ENCODE results near the gene SCN4A.
"Not testable (repeated sequence)": the region's sequence is repeated elsewhere in the genome, so short reads cannot be mapped to it uniquely, and the experiment has no call there.

The SCN4A gene

DNA sequence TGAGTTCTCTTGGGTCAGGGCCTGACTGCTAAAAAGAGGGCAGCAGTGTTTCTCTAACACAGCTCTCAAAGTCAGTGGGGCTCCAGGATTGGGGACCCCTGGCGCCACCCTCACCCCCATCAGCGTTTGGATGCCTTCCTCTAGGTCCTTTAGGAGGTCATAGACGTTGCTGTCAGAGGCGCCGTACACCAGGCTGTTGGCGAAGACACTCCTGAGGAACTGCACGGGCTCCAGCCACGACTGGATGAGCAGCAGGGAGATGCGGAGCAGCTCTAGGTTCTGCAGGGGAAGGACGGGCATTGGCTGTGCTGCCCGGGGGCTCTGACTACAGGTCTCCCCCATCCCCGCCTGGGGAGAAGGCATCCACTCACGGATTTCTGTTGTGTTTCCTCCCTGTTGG, 55.1 kb downstream of the SCN4A start:
- no peaks in the 10 kb centered on the region for H3K9me3 ChIP-seq (ENCODE audit: insufficient read depth, low read depth, low read length)
- peak overlapping the region; percentile 43; the same call in 1 of the 2 replicates for H3K4me3 ChIP-seq (ENCODE audit: low read length)
- no peak overlapping the region for H3K27ac ChIP-seq (ENCODE audit: low read depth, low read length)
- no peak overlapping the region for H3K9ac ChIP-seq (ENCODE audit: low read depth, low read length)
- WGBS = 83% methylated on average over 13 of the region's 13 CpGs
- H3K36me3 ChIP-seq (ENCODE audit: insufficient read depth, low read length) = no peaks in the 10 kb centered on the region
- H3K27me3 ChIP-seq (ENCODE audit: insufficient read depth, low read length) = no peaks in the 10 kb centered on the region; the same call in 1 of the 2 replicates
- H3K4me1 ChIP-seq (ENCODE audit: insufficient read depth, low read length) = no peaks in the 10 kb centered on the region

DNA sequence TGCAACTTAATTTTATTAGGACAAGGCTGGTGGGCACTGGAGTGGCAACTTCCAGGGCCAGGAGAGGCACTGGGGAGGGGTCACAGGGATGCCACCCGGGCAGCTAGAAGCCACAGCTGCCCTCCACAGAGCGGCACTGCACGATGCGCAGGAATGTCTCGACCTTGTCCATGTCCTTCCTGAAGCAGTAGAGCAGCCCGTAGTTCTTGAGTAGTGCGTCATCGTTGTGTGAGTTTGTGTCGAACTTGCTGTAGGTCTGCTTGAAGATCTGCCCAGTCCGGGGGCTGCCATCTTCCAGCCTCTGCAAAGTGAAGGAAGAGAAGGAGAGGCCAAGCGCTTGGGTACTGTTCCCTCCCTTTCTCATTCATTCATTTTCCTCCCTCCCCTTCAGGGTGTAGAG, 55.5 kb downstream of the SCN4A start:
- not testable (repeated sequence) for H3K36me3 ChIP-seq (ENCODE audit: insufficient read depth, low read length); H3K4me1 ChIP-seq (ENCODE audit: insufficient read depth, low read length); H3K9me3 ChIP-seq (ENCODE audit: insufficient read depth, low read depth, low read length); H3K4me3 ChIP-seq (ENCODE audit: low read length); H3K9ac ChIP-seq (ENCODE audit: low read depth, low read length); H3K27me3 ChIP-seq (ENCODE audit: insufficient read depth, low read length); H3K27ac ChIP-seq (ENCODE audit: low read depth, low read length)
- 92% methylated on average over 10 of the region's 11 CpGs for WGBS

DNA sequence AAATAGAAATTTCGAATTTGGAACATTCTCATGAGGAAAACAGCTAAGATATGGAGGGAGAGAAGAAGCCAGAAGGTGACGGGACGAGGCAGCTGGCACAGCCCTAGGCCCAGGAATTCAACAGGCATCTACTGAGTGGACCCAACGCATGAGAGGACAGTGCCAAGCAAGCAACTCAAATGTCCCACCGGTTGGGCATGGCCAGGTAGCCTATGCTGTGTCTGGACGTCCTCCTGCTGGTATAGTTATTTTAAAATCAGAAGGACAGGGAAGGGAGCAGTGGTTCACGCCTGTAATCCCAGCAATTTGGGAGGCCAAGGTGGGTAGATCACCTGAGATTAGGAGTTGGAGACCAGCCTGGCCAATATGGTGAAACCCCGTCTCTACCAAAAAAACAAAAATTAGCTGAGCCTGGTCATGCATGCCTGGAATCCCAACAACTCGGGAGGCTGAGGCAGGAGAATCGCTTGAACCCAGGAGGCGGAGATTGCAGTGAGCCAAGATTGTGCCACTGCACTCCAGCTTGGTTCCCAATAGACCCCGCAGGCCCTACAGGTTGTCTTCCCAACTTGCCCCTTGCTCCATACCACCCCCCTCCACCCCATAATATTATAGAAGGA, 56.0 kb downstream of the SCN4A start:
- Histone ChIP-seq H3K27me3 (ENCODE audit: insufficient read depth, low read length) (no peaks in the 10 kb centered on the region; the same call in 1 of the 2 replicates), H3K9me3 (ENCODE audit: insufficient read depth, low read depth, low read length) (no peaks in the 10 kb centered on the region), H3K9ac (ENCODE audit: low read depth, low read length) (no peak overlapping the region), H3K4me3 (ENCODE audit: low read length) (no peak overlapping the region), H3K27ac (ENCODE audit: low read depth, low read length) (no peak overlapping the region), H3K36me3 (ENCODE audit: insufficient read depth, low read length) (no peaks in the 10 kb centered on the region), H3K4me1 (ENCODE audit: insufficient read depth, low read length) (no peaks in the 10 kb centered on the region)
- WGBS = 93% methylated on average over 12 of the region's 12 CpGs

DNA sequence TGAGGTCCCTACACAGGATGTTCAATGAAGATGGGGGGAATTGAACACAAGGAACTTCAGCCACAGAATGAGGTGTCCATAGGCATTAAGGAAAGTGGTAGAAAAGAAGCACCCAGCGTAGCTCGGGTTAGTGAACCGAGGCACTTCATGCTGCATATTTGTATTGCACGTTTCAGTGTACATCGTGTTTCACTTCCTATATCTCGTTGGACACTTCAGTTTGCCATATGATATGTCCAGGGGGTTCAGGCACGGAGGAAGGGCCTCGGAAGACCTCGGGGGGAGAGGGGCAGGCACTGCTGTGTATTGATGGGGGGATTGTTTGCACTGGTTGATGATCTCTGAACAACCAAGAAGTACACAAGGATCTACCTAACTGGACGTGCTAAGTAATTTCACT, 57.0 kb downstream of the SCN4A start:
- H3K4me3 ChIP-seq (ENCODE audit: low read length); H3K9me3 ChIP-seq (ENCODE audit: insufficient read depth, low read depth, low read length); H3K4me1 ChIP-seq (ENCODE audit: insufficient read depth, low read length); H3K27ac ChIP-seq (ENCODE audit: low read depth, low read length); H3K36me3 ChIP-seq (ENCODE audit: insufficient read depth, low read length); H3K9ac ChIP-seq (ENCODE audit: low read depth, low read length); H3K27me3 ChIP-seq (ENCODE audit: insufficient read depth, low read length): not testable (repeated sequence)
- WGBS = 91% methylated on average over 10 of the region's 10 CpGs

DNA sequence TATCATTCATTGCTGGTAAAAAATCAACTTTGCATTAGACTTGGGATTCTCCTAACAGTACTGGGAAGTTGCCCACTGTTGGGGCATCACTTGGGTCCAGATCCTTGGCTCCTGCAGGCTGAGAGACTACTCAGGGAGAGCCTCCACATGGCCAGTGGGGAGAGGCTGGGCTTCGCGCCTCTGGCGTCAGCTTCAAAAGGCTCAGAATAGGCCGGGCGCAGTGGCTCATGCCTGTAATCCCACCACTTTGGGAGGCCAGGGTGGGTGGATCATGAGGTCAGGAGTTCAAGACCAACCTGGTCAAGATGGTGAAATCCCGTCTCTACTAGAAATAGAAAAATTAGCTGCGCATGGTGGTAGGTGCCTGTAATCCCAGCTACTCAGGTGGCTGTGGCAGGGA, 58.2 kb downstream of the SCN4A start:
- H3K27ac ChIP-seq (ENCODE audit: low read depth, low read length) = no peak overlapping the region
- no peaks in the 10 kb centered on the region; the same call in 1 of the 2 replicates for H3K27me3 ChIP-seq (ENCODE audit: insufficient read depth, low read length)
- WGBS = 94% methylated on average over 7 of the region's 7 CpGs
- no peak overlapping the region for H3K4me3 ChIP-seq (ENCODE audit: low read length)
- H3K36me3 ChIP-seq (ENCODE audit: insufficient read depth, low read length) = no peaks in the 10 kb centered on the region
- no peak overlapping the region for H3K9ac ChIP-seq (ENCODE audit: low read depth, low read length)
- no peaks in the 10 kb centered on the region for H3K4me1 ChIP-seq (ENCODE audit: insufficient read depth, low read length)
- H3K9me3 ChIP-seq (ENCODE audit: insufficient read depth, low read depth, low read length) = no peaks in the 10 kb centered on the region

DNA sequence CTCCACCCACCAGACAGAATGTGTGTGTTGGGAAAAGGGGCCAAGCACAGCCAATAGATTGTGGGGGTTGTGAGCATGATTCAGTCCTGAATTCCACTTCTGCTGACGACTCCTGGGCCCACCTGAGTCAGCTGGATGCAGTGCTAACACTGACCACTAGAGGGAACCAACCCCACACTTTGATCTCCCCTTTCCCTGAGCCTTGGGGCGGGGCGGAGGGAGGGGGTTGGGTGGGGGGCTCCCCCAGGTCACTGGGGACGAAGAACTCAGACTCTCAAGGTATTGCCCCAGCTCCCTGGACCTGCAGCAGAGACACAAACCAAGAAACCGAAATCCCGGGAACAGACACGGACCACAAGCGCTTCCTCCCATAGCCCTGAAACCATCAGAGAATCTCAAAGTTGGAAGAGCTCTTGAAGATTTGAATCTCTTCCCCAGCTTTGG, 61.0 kb downstream of the SCN4A start:
- no peaks in the 10 kb centered on the region for H3K9me3 ChIP-seq (ENCODE audit: insufficient read depth, low read depth, low read length)
- H3K4me3 ChIP-seq (ENCODE audit: low read length) = no peak overlapping the region
- H3K27me3 ChIP-seq (ENCODE audit: insufficient read depth, low read length) = no peaks in the 10 kb centered on the region; the same call in 1 of the 2 replicates
- H3K36me3 ChIP-seq (ENCODE audit: insufficient read depth, low read length) = no peaks in the 10 kb centered on the region
- WGBS = 58% methylated on average over 6 of the region's 8 CpGs
- H3K9ac ChIP-seq (ENCODE audit: low read depth, low read length) = no peak overlapping the region
- peaks cover 9% of the 10 kb centered on the region for H3K4me1 ChIP-seq (ENCODE audit: insufficient read depth, low read length)
- H3K27ac ChIP-seq (ENCODE audit: low read depth, low read length) = no peak overlapping the region

DNA sequence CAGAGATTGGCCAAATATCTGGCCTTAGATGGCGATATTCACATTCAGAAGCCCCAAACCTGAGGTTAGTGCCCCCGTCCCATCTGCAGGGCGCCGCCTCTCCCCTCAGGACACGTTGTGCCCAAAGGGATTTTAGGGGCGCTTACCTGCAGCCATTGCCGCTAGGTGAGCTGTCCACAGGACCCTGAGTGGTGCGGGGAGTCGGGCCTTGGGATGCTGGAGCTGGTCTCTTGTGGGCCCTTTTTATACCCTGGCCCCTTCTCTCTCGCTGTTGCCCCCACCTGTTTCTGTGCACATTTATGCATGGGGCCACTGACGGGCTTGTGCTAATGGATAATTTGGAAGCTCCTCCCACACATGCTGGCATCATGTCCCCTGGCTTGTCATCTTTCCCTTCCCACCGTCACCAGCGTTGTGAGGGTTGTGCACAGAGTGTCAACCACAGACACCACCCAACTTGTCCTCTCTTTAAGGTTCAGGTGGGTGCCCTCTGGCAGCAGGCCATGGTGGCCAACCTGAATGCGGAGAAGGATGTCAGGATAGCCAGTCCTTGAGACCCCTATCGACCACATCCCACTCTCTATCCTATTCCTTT, 61.6 kb downstream of the SCN4A start, which contains the start of gene CSHL1:
Gene CSHL1, minus strand, starts transcription at position 218 of the 595 bp plus-strand sequence. Its CDS starts 62 bp downstream, at position 156.
- H3K27ac ChIP-seq (ENCODE audit: low read depth, low read length) = no peak within 1 kb of the TSS
- H3K4me3 ChIP-seq (ENCODE audit: low read length) = no peak within 1 kb of the TSS
- H3K36me3 ChIP-seq (ENCODE audit: insufficient read depth, low read length) = no peaks in the 10 kb centered on the region
- H3K27me3 ChIP-seq (ENCODE audit: insufficient read depth, low read length) = no peaks in the 10 kb centered on the region; the same call in 1 of the 2 replicates
- H3K4me1 ChIP-seq (ENCODE audit: insufficient read depth, low read length) = peaks cover 9% of the 10 kb centered on the region
- no peak within 1 kb of the TSS for H3K9ac ChIP-seq (ENCODE audit: low read depth, low read length)
- 87% methylated on average over 13 of the region's 15 CpGs for WGBS
- H3K9me3 ChIP-seq (ENCODE audit: insufficient read depth, low read depth, low read length) = no peaks in the 10 kb centered on the region

DNA sequence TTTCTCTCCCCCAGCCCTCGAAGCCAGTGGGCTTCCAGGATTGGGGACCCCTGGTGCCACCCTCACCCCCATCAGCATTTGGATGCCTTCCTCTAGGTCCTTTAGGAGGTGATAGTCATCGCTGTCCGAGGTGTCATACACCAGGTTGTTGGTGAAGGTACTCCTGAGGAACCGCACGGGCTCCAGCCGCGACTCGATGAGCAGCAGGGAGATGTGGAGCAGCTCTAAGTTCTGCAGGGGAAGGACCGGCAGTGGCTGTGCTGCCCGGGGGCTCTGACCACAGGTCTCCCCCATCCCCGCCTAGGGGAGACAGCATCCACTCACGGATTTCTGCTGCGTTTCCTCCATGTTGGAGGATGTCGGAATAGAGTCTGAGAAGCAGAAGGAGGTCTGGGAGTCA, 62.6 kb downstream of the SCN4A start:
- Histone ChIP-seq H3K9ac (ENCODE audit: low read depth, low read length) (no peak overlapping the region), H3K4me3 (ENCODE audit: low read length) (no peak overlapping the region), H3K9me3 (ENCODE audit: insufficient read depth, low read depth, low read length) (no peaks in the 10 kb centered on the region), H3K27me3 (ENCODE audit: insufficient read depth, low read length) (no peaks in the 10 kb centered on the region; the same call in 1 of the 2 replicates), H3K27ac (ENCODE audit: low read depth, low read length) (no peak overlapping the region), H3K4me1 (ENCODE audit: insufficient read depth, low read length) (peaks cover 9% of the 10 kb centered on the region), H3K36me3 (ENCODE audit: insufficient read depth, low read length) (no peaks in the 10 kb centered on the region)
- 86% methylated on average over 14 of the region's 14 CpGs for WGBS

DNA sequence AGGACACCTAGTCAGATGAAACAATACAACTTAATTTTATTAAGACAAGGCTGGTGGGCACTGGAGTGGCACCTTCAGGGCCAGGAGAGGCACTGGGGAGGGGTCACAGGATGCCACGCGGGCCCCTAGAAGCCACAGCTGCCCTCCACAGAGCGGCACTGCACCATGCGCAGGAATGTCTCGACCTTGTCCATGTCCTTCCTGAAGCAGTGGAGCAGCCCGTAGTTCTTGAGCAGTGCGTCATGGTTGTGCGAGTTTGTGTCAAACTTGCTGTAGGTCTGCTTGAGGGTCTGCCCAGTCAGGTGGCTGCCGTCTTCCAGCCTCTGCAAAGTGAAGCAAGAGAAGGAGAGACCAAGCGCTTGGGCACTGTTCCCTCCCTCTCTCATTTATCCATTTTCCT, 63.1 kb downstream of the SCN4A start:
- not testable (repeated sequence) for H3K9me3 ChIP-seq (ENCODE audit: insufficient read depth, low read depth, low read length); H3K36me3 ChIP-seq (ENCODE audit: insufficient read depth, low read length); H3K4me3 ChIP-seq (ENCODE audit: low read length); H3K27ac ChIP-seq (ENCODE audit: low read depth, low read length); H3K27me3 ChIP-seq (ENCODE audit: insufficient read depth, low read length); H3K4me1 ChIP-seq (ENCODE audit: insufficient read depth, low read length); H3K9ac ChIP-seq (ENCODE audit: low read depth, low read length)
- 95% methylated on average over 9 of the region's 10 CpGs for WGBS

DNA sequence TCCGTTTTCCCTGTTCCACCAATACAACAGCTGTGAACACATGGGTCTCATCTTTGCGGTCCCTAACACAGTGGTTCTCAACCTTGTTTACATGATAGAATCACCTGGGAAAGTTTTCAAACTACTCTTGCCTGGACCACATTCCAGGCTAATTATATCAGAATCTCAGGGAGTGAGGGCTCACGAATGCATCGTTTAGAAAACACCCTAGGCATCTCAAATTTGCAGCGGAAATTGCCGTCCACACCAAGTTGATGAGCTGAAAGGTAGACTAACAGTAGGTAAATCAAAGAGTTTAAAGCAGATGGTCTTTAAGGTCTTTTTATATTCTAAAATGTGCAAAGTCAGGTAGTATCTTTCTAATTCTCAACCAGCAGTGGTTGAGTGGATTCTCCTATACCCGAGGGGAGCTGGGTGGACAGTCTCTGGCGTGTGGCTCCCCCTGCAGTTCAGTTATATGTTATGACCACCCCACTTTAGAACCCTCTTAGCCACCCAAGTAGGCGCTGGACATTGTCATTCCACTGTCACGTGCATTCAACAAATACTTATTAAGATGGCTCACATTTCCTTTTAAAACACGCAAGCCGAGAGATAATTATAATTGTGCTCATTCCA, 65.4 kb downstream of the SCN4A start:
- not testable (repeated sequence) for H3K27ac ChIP-seq (ENCODE audit: low read depth, low read length); H3K9me3 ChIP-seq (ENCODE audit: insufficient read depth, low read depth, low read length); H3K9ac ChIP-seq (ENCODE audit: low read depth, low read length); H3K4me1 ChIP-seq (ENCODE audit: insufficient read depth, low read length); H3K4me3 ChIP-seq (ENCODE audit: low read length); H3K27me3 ChIP-seq (ENCODE audit: insufficient read depth, low read length); H3K36me3 ChIP-seq (ENCODE audit: insufficient read depth, low read length)
- WGBS = 70% methylated on average over 6 of the region's 12 CpGs

DNA sequence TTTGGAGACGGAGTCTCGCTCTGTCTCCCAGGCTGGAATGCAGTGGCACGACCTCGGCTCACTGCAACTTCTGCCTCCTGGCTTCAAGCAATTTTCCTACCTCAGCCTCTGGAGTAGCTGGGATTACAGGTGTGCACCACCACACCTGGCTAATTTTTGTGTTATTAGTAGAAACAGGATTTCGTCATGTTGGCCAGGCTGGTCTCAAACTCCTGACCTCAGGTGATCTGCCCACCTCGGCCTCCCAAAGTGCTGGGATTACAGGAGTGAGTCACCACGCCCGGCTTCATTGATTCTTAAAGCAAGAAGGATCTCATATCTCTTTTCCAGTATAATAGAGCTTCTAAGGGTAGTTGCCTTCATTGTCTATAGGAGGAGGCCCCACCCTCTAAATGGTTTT, 67.9 kb downstream of the SCN4A start:
- 90% methylated on average over 8 of the region's 8 CpGs for WGBS
- H3K36me3 ChIP-seq (ENCODE audit: insufficient read depth, low read length); H3K27ac ChIP-seq (ENCODE audit: low read depth, low read length); H3K4me3 ChIP-seq (ENCODE audit: low read length); H3K4me1 ChIP-seq (ENCODE audit: insufficient read depth, low read length); H3K9me3 ChIP-seq (ENCODE audit: insufficient read depth, low read depth, low read length); H3K27me3 ChIP-seq (ENCODE audit: insufficient read depth, low read length); H3K9ac ChIP-seq (ENCODE audit: low read depth, low read length): not testable (repeated sequence)
